Activated CD8-positive, alpha-beta memory T cell treated with anti-CD3 and anti-CD28 coated beads, Interleukin-2, amount 50 U/mL, for 24 hours (primary cell): Measurements from ENCODE around the gene PIP4K2A.
"Not testable (repeated sequence)": the region's sequence is repeated elsewhere in the genome, so short reads cannot be mapped to it uniquely, and the experiment has no call there.

Experiments
- DNase-seq: peaks from one replicate; pipeline ENCODE4 v3.0.0-alpha.2; 2020; ENCODE audit errors: extremely low read depth

PIP4K2A gene

GRCh38 chr10:22514414-22514758 lies 200.0 kb downstream of the PIP4K2A start:
- DNase-seq = not testable (repeated sequence)

- not testable (repeated sequence) for DNase-seq
These were observed 200.6 kb downstream of the PIP4K2A start for GRCh38 chr10:22513483-22514413.

GRCh38 chr10:22512015-22512414 lies 202.4 kb downstream of the PIP4K2A start:
- DNase-seq = not testable (repeated sequence)

DNA sequence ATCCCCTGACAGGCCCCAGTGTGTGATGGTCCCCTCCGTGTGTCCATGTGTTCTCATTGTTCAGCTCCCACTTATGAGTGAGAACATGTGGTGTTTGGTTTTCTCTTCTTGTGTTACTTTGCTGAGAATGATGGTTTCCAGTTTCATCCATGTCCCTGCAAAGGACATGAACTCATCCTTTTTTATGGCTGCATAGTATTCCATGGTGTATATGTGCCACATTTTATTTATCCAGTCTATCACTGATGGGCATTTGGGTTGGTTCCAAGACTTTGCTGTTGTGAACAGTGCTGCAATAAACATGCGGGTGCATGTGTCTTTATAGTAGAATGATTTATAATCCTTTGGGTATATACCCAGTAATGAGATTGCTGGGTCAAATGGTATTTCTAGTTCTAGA lies 206.2 kb downstream of the PIP4K2A start:
- not testable (repeated sequence) for DNase-seq

DNA sequence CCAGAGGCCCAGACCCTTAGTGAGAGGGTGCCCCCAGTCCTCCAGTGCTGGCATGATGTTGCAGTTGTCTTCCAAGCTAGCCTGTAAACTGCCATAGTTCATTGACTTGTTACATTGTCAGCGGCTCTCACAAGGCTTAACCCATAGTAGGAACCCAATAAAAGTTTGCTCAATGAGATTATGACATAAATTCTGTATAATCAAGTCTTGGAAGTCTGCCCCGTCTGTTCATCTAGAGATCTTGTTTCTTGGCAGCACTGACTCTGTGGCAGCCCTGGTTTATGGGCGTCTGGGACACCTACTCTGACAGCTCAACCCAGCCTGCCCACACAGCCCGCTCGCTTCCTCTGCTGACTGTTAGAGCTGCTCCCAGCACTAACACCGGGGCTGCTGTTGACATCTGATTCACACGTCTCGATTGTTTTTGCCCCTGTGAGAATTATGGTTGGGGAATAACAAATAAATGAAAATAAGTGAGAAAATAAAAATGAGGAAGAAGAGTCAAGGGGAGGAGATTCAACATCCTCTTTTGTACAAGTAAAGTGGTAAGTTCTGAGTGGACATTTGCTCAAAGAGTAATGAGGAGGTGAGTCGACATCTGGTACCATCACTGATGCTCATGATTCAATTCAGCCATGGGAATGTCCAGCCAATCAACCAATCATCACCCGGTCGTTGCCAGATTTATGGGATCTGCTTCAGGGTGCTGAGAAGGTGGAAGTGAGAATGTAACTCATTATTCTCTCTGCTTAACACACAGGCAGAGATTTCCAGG lies 208.3 kb downstream of the PIP4K2A start:
- peak; percentile 12 for DNase-seq

DNA sequence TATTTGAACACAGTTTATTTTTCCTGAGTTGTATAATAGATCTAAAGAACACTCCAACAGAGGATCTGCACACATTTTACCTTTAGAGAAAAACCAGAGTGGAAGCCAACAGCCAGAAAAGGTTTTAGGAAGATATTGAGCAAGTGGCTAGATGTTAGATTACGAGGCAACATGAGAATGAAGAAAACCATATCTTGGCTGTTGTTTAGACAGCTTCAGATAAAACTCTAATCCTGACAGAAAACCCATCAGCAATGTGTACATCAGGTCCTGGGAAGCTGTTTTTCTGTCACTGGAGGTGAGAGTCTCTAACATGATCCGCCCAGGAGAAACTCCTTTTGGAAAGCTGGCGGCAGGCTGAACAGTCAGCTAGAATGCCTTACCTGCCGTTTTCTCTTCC lies 209.6 kb downstream of the PIP4K2A start:
- no peak for DNase-seq

GRCh38 chr10:22503315-22504088 lies 210.9 kb downstream of the PIP4K2A start:
- no peak for DNase-seq

GRCh38 chr10:22501863-22502262 lies 212.5 kb downstream of the PIP4K2A start:
- no peak for DNase-seq

DNA sequence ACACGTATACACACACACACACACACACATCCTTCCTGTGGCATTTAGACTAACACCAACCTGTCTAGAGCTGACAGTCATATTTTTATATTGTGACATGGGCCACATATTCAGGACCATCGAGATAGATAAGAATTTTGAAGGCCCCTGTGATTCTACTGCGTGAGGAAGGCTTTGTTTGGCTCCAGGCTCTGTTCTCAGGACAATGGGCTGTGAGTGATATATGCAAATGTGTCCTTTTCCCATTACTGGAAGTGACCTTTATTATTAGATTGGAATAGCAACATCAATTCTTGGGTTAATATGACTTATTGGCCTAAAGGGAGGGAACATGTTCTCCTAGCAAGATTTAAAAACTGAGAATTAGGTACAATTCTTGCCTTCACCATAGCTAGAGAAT lies 213.0 kb downstream of the PIP4K2A start:
- DNase-seq = no peak

DNA sequence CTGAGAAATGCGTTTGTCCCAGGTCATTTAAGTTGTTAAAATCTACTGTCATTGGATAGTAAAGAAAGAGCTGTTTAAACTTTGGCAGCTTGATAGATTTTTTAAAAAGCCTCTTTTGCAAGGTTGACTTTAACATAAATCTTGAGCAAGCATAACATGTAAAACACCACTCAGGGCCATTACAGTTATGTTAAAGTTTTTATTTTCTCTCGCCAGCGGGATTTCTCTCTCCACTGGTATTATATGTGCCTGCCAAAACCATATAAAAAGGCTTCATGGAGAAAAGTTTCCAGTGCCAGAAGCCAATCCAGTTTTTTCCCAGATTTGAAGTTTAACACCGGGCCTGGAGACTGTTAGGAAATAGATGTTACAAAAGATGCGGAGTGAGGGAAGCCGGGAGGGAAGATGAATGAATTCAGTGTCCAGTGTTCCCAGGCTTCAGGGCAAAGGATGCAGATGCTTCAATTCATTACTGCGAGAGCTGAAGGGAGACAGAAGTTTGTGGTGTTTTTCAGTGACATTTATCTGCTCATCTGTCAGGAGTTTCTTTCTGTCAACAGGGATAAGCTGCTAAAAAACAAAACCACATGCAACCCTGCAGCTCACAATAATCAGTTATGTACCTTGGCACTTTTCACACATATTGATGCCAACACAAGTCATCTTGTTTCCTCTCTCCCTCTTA lies 213.6 kb downstream of the PIP4K2A start:
- DNase-seq = no peak

GRCh38 chr10:22499973-22500372 lies 214.4 kb downstream of the PIP4K2A start:
- not testable (repeated sequence) for DNase-seq

GRCh38 chr10:22495396-22495795 lies 219.0 kb downstream of the PIP4K2A start:
- no peak for DNase-seq

DNA sequence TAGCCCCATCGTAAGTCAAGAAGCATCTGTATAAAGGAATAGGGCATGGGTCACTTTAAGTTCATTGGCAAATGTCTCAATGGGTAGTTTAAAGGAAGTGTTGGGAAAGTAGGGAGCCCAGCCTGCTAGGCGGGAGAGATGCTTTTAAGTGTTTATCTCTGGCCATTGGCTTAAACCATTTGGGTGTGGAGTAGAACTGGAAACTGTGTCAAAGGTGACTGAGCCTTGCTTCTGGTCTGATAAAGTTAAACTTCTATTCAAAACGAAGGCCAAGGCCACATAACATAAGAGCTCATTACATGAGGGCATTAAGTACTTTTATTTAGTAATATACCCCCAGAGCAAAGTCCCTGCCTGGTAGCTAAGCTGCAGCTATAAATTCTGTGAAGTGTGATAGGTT lies 220.4 kb downstream of the PIP4K2A start:
- DNase-seq = no peak

DNA sequence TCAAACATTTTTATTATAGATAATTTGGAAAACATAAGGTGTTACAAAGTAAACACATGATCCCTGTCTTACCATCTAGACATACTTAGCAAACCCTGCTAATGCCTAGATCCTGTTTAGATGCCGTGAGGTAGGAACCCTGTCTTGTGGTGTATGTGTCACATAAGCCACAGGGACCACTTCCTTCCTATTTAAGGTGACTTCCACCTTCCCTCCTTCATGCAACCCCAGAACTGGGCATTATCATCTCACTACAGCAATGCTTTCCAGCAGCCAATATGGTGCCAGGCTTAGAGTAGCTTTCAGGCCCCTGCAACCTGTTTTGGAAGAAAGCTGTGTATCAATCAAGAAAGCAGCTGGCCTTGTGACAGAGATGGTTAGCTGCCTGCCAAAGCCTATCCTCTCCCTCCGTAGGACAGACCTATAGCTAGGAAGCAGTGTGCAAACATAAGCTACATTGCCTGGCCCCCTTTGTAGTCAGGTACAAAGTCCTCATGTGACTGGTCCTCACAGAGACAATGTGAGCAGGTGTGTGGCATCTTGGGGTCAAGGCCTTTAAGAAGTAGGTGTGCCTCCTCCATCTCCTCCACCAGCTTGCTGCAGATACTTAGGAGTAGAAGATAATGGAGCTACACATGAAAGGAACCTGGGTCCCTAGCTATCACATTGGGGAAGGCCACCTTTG lies 222.3 kb downstream of the PIP4K2A start:
- DNase-seq = no peak

DNA sequence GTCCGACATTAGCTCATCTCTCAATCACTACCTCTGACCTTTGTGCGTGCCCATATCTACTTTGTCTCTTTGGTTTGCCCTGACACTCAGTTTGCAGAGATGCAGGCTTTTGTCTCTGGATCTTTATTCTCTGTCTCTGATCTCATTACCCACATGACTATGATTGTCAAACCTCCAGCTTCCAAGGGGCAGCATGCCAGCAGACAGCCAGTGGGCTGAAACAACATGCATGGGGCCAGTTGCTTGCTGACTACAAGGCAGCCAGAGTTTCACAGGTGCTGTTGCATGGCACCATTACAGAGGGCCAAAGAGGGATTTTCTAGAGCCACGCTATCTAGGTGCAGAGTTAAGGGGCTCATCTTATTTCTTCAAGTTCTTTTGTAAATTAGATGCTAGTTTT lies 222.9 kb downstream of the PIP4K2A start:
- DNase-seq = no peak

DNA sequence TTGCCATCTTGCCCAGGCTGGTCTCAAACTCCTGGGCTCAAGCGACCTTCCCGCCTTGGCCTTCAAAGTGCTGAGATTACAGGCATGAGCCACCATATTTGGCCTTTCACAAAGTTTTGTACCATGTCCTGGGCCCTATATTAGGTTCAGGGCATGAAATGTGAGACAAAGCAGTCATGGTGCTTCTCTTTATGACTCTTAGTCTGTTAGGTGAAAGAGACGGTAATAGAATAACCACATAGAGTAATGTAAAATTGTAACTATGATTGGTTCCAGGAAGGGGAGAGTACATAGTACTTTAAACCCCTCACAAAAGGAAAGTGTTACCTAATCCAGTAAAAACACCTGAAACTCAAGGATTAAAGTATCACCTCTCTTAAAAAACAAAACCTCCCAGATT lies 224.4 kb downstream of the PIP4K2A start:
- DNase-seq = no peak

DNA sequence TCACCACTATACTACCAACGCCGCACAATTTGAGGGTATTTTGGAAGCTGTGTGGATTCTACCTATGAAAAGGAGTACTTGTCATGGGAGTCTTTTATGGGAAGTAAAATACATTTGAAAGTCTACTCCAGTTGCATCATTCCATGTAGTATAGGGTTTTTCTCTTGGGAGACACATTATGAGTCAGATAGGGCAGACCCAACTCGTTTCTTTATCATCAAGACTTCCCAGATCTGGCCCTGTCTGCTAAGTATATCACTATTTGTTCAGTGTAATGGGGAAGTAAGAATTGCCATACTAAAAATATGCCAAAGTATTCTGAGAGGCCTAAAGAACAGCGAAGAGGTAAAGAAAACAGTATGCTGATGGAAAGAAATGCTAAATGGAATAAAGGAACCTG lies 224.9 kb downstream of the PIP4K2A start:
- DNase-seq = no peak

- DNase-seq = no peak
These were observed 227.9 kb downstream of the PIP4K2A start for GRCh38 chr10:22486431-22486830.
